Suprapubic skin (tissue), 4 donors: ENCODE results near the gene SMG5.

Source experiments
- CTCF ChIP-seq, 2 donors: fragments of 200-600 bp in 1 of 2; fragments of 450-650 bp in 1 of 2; sonication (generic) in 1 of 2; IDR thresholded peaks; one replicate each; pipeline ENCODE4 v1.5.1; 2016 to 2019; ENCODE audit warnings: antibody characterized with exemption in 2 of 2, mild to moderate bottlenecking in 1 of 2, moderate library complexity in 1 of 2
- POLR2A ChIP-seq, 2 donors: fragments of 450-650 bp; IDR thresholded peaks; one replicate each; pipeline ENCODE4 v1.6.1; 2017; ENCODE audit warnings: antibody characterized with exemption in 2 of 2, mild to moderate bottlenecking in 2 of 2, moderate library complexity in 2 of 2
- POLR2AphosphoS5 ChIP-seq, 3 donors: sonication (generic); formaldehyde crosslinking; IDR thresholded peaks; one replicate each; pipeline ENCODE4 v1.6.1; 2017; ENCODE audit warnings: antibody characterized with exemption in 3 of 3

DNA sequence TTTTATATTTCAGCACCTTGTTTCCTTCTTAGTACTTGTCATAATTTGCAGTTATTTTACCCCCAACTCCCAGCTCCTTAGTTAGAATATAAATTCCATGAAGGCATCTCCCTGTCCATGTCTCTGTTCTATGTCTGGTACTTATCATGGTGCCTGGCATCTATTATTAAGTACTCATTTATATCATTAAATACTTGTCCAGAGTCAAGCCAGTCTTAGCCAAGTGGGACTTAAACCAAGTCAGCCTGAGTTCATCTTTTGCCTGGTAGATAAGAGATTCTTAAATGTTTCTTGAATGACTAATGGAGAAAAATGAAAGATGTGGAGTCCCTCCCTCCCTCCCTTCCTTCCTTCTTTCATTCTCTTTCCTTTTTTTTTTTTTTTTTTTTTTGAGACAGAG lies 79.3 kb downstream of the SMG5 start:
- TF ChIP-seq CTCF (IDR thresholded peaks at IDR 0.05) (no peak), POLR2AphosphoS5 (IDR thresholded peaks at IDR 0.05) (no peak), POLR2A (IDR thresholded peaks at IDR 0.05) (no peak)
